Cortex of kidney (tissue), 1 donor: Measurements from ENCODE around the gene LINS1.

Experiments
- DNase-seq: peaks from one replicate; lab custom pipeline; 2025; lab: John Stamatoyannopoulos, UW

LINS1 gene

DNA sequence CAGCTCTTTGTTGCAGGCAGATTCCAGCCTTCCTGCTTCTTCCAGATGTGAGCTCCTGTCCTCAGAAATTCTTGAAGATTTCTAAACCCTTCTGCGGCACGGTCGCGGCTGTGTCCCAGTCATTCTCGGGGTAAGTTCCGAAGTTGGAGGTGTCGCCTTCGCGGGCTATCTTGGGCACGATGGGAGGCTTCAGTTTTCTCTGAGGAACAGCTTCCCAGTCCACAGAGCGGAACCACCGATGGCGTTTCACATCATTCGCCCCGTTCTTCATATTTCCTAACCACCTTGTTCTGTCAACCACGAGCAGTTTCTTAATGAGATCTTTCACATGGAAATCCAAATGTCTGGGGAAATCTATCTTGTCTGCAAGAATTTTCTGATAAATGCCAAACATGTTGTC is 48.5 kb downstream of the LINS1 start:
- no peak for DNase-seq

DNA sequence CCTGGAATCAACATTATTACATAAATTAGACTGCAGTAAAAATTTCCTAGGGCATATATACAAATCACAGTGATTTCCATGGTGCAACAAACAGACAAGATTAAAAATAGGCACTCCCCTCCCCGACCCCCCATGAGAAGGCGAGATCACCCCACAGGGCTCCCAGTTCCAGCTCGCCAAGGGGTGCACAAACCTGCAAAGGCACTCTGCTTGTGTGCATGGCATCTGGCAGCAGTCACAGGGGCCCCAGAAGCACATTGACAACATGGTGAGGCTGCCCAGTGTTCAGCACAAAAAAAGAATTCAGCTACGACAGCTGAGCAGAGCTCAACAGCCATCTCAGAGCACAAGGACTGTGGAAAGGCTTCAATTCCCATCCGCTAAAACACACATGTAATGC is 54.0 kb downstream of the LINS1 start:
- DNase-seq: no peak

DNA sequence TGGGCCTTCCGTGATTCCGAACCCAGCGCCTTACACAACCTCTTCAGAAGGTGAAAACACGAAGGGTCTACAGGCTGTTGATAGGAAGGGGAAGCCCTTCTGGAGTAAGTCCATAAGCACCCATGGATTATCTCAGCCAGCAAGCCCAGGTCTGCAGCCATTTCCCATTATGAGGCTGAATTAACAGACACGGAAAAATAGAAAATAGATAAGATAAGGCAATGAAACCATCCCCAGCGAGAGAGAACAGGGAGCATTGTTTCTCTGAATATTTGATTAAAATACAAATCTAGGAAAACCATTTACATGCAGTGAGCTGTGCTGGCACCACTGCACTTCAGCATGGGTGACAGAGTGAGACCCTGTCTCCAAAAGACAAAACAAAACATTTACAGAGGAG is 57.0 kb downstream of the LINS1 start:
- no peak for DNase-seq

DNA sequence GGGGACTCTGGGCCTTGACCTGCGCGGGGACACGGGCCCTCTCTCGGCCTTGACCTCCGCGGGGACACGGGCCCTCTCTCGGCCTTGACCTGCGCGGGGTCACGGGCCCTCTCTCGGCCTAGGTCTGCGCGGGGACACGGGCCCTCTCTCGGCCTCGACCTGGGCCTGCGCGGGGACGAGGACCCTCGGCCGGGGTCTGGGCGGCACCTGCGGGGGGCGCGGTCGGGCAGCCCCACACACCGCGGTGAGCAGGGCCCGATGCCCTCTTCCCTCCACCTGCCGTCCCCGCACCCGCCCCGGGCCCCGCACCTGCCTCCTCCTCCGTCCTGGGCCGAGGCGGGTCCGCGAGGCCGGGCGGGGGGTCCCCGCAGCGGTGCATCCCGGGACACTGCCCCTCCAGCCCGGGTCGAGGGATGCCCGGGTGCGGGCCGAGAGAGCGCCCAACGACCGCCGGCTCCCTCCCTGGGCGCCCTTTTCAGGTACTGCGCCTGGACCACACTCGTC is 57.6 kb downstream of the LINS1 start:
- no peak for DNase-seq

DNA sequence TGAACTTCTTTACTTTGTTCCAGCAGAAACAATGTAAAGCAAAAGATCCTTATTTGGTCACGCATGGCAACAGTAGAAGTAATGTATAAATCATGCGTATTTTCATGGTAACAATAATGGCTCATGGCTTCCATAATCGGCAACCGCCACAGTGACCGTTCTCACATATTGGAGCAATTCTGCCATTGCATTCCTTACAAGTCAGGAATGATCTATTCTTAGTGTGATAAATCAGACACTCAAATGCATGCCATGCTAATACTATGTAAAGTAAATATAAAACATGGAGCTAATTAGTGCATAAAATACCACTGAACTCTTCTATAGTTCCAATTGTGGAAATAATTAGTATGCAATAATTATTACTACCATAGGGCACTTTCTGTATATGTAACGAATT is 59.7 kb downstream of the LINS1 start:
- no peak for DNase-seq

DNA sequence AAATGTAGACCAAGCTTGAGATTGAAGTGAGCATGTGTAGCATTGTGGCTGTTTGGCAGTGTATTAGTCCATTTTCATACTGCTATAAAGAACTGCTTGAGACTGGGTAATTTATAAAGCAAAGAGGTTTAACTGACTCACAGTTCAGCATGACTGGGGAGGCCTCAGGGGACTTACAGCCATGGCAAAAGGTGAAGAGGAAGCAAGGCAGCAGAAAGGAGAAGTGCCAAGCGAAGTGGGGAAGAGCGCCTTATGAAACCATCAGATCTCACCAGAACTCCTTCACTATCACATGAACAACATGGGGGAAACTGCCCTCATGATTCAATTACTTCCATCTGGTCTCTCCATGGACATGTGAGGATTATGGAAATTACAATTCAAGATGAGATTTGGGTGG is 64.7 kb downstream of the LINS1 start:
- no peak for DNase-seq

DNA sequence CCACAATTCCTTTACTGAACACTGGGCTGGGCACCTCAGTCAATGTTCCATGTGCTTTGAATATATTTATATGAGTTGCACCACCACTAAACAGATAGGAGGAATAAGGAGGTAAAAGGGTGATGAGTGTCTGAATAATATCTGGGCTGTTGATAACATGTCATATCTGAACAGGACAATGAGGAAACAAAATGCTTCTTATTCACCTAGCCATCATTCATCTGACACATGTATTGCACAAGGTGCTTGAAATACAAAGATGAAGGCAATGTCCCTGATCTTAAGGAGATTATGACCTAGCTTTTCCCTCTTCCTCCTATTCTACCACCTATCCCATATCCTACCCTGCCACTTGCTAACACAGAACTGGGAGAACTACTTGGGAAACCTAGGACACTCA is 65.3 kb downstream of the LINS1 start:
- no peak for DNase-seq

DNA sequence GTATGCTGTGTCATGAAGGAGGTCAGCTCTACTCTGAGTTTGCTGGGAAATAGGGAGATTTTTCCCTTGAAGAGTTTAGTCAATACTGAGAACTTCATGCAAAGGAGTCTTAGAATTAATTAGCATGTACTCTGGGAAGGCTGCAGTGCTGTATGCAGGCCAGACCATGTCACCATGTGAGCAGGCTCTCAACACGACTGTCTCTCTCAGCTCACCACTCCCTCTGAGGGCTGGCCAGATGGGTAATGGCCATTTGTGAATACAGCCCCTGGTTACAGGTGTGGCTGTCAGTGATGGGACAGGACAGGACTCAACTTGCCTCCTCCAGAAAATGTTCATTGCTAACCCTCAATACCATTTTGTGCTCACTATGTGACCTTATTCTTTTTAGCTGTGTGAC is 68.1 kb downstream of the LINS1 start:
- no peak for DNase-seq

DNA sequence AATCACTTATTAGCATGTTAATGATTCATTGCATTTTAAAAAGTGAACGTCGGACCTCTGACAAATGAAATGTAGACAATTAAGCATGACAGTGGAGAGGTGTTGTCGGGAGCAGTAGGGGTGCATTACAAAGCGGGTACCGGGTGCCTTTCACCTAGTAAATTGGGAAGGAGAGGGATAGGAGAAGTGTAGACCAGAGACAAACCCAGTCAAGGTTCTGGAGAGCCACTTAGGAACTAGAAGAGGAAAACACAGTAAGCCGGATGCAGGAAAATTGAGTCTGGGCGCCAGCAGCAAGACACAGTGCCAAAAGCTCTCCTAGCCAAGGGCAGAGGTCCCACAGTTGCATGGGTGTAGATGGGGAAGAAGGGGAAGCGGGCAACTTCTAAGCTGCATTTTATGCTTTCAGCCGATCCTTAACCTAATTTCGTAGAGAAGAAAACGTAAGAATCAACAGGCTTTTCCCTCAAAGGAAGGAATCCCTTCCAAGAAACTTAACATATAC is 70.1 kb downstream of the LINS1 start:
- no peak for DNase-seq

DNA sequence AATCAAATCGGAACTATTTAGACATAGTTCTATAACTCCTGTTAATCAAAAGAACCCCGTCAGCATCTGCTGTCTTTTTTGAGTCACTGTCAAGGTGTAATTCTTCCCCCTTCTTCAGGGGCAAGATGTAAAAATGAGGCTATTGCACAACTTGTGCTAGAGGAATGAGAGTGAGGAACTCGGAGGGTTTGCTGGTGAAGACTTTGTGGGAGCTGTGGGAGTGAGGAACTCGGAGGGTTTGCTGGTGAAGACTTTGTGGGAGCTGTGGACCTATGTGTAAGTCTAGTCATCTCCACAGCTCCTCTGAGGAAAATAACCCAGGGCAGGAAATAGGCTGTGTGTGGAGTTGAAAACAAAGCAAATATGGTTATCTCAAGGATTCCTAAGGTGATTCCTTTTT is 70.8 kb downstream of the LINS1 start:
- no peak for DNase-seq

DNA sequence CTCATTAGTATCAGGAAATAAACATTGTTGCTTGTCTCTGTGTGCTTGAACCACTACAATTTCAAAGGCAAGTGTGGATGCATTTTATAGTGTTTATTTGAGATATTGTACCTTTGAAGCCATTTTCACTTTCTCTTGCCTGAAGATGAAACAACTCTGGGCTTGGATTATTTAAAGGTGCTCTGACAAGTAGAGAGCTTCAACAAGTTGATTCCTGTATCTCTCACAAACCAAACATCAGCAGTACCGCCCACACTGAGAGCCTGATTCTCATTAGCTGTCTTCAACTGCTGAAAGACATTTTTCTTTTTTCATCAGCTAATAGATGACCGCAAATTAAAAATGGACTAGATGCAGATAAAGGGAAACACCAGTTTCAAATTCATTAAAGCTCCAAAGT is 72.4 kb downstream of the LINS1 start:
- no peak for DNase-seq

DNA sequence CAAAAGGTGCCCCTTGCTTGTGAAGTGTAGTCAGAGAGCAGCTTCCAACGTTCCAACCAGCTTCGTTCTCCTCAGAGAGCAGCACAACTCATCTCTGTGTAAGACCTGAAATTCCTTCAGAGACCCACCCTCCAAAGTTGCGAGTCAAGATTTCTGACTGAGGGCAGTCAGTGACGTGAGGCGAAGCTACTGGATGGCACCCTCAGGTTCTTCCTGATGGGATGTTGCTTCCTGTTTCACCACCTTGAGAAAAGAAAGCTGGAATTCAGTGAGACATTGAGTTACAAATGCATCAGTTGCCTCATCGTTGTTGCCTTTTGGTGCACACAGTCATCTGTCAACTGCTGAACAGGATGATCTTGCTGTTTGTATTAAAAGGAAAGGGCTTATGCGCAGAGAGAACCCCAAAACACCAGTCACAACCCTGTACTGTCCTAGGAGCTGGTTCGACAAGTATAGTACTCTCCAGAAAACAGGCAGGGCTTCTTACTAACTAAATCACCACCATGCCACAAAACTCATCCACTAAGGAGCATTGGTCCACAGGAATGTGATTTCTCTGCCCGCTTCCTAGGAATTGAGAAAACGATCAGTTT is 73.1 kb downstream of the LINS1 start, which contains the start of gene CERS3:
Gene CERS3, minus strand, starts transcription at position 118 of the 596 bp plus-strand sequence. CDS start 27,101 bp downstream, outside the sequence.
- DNase-seq: no peak

DNA sequence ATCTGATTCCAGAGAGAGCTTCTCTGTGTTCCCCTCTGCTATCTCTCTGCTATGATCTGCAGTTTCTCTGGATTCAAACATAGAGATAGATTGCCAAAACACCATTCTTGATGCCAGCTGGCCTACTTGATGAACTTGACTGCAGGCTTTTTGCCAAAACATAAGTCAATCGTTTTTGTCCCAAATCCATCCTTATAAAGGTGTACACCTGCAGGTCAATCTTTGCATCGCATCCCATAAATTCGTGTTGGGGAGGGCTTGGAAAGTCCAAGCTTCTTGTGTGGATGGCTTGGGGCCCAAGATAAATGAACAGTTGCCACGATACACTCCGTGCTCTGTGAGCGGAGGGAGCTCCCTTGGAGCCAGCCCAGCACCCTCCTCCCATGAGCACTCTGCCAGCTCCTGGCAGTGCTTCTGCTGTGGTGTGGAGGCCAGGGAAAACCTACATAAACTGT is 75.9 kb downstream of the LINS1 start:
- DNase-seq: no peak

DNA sequence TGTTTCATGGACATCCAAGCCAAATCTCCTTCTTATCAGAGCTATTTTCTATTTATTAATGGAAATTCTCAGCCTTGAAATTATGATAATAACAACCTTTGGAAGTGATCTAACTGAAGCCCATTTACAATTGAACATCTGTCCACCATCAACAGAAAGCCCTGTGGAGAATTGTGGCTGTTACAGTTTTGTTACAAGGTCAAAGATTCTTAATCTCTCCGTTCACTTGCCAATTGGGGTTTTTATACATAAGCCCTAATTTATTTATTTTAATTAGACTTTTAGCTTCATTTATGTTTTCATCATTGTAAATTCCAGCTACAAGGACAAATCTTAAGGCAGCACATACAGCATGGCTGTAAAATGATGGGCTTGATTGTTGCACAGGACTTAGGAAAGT is 76.5 kb downstream of the LINS1 start:
- DNase-seq: no peak

DNA sequence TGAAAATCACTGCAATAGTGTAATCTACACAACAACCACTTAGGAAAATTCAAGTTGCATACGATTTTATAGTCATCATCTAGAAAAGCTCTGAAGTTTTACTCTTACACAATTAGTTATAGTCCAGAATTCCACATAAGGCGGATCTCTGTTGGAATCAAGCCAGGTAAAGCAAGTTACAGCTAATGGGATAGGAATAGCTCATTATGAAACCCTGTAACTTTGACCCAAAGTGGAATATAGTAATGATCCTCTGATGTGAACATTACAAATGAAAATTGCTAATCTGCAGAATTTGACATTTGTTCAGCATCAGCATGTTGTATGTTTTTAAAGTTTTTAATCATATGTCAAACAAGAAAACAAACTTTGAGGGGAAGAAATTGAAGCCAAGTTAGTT is 77.7 kb downstream of the LINS1 start:
- DNase-seq: no peak

DNA sequence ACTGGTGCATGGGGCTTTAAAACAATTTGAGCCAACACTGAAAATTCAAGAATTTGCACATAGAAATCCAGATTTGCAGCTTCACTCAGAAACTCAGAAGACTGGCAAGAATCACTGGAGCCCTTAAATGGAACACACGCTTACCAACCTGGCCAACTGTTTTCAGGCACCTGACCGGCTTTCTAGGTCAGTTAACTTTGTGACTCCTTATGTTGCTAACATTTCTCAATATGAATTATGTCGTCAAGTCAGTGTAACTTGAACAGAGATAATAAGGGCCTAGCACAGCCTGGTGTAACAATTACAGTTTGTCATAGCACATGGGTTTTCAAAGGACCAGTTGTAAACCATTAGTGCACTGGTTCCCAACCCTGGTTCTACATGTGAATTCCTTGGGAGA is 80.1 kb downstream of the LINS1 start:
- DNase-seq: no peak

DNA sequence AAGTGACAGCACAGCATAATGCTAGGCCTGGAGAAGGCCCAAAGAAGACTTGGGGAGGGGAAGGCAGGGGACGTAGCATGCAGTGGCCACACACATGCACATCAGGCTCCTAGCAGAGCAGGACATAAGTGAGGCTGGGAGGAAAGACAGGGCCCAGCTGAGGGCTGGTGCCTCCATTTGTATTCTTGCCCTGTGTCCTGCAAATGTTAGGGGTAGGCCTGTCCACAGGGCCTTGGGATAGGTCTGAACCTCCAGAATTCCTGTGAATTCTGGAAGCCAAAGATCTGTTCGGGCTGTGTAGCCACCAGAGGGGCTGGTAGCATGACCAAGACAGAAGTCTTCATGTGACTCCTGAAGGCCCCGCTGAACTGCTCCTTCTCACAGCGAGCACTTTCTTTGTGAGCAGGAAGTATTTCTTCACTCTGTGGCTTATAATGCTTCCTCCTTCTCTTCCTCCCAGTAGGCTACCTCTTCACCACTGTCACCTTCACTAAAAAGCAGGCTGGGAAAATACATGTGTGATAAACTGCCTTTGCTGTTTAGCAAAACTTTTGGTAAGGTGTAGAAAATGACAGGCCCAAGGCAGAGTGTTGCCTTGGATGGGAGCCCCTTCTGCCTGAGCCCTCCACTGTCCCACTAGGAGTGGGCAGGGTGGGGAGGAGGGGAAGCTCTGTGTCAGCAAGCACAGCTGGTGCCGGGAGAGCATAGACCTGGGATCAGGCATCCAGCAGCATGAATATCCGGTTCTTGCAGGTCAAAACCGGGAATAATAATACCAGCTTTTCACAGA is 81.7 kb downstream of the LINS1 start:
- DNase-seq: no peak

DNA sequence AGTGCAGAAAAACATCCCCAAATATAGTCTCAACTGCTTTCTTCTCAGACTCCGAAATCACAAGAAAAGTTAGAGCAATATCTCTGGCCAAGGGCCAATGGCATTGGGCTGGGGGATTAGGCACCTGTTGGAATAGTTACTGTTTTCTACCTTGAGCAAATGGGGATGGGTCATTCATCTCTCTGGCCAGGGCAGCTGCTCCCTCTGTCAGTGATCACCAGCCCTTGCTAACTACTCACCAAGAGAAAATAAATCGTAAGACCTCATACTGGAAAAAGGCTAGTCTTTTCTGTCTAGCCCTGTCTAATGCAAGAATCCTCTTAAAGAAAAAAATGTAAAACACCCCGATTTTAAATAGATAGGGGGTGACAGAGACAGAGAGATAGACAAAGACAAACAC is 84.1 kb downstream of the LINS1 start:
- DNase-seq: no peak
